Peyer's patch (tissue), 4 donors: ENCODE results near the gene SMC5.

Experiments used
- CTCF ChIP-seq, 6 experiments: fragments of 450-650 bp in 4 of 6; fragments of 200-600 bp in 2 of 6; sonication (generic) in 1 of 6; IDR thresholded peaks; one replicate each; pipeline ENCODE4 v1.5.1; 2017 to 2019; ENCODE audit warnings: antibody characterized with exemption in 6 of 6, mild to moderate bottlenecking in 3 of 6, moderate library complexity in 1 of 6
- POLR2A ChIP-seq, 2 donors: fragments of 450-650 bp; IDR thresholded peaks; one replicate each; pipeline ENCODE4 v1.5.1; 2017; ENCODE audit warnings: antibody characterized with exemption in 2 of 2, mild to moderate bottlenecking in 2 of 2, moderate library complexity in 2 of 2

- TF ChIP-seq CTCF (IDR thresholded peaks at IDR 0.05) (no peak), POLR2A (IDR thresholded peaks at IDR 0.05) (no peak)
These were observed 25.1 kb downstream of the SMC5 start for GRCh38 chr9:70283848-70284247.
